Ovary (tissue), 3 donors: Measurements from ENCODE around the gene LYST.
"Not testable (repeated sequence)": the region's sequence is repeated elsewhere in the genome, so short reads cannot be mapped to it uniquely, and the experiment has no call there.

Experiments used
- POLR2A ChIP-seq: fragments of 450-650 bp; IDR thresholded peaks from one replicate; pipeline ENCODE4 v1.6.1; 2017; ENCODE audit warnings: antibody characterized with exemption, mild to moderate bottlenecking, moderate library complexity
- TF ChIP-seq, protein P1 (sequence below), 3 donors: fragments of 450-650 bp in 2 of 3; fragments of 200-600 bp in 1 of 3; IDR thresholded peaks; one replicate each; pipeline versions ENCODE4 v1.5.1 to v1.8.0; 2016 to 2022; ENCODE audit warnings: antibody characterized with exemption in 3 of 3, mild to moderate bottlenecking in 1 of 3
- donor health status: DM: no; HTN: no; CAD: no.

DNA sequence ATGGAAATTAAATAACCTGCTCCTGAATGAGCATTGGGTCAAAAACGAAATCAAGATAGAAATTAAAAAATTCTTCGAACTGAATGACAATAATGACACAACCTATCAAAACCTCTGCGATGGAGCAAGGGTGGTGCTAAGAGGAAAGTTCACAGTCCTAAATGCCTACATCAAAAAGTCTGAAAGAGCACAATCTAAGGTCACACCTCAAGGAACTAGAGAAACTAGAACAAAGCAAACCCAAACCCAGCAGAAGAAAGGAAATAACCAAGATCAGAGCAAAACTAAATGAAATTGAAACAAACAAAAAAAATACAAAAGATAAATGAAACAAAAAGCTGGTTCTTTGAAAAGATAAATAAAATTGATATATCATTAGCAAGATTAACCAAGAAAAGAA lies 18.5 kb downstream of the LYST start:
- TF ChIP-seq POLR2A = not testable (repeated sequence)
- TF ChIP-seq, protein P1, sequence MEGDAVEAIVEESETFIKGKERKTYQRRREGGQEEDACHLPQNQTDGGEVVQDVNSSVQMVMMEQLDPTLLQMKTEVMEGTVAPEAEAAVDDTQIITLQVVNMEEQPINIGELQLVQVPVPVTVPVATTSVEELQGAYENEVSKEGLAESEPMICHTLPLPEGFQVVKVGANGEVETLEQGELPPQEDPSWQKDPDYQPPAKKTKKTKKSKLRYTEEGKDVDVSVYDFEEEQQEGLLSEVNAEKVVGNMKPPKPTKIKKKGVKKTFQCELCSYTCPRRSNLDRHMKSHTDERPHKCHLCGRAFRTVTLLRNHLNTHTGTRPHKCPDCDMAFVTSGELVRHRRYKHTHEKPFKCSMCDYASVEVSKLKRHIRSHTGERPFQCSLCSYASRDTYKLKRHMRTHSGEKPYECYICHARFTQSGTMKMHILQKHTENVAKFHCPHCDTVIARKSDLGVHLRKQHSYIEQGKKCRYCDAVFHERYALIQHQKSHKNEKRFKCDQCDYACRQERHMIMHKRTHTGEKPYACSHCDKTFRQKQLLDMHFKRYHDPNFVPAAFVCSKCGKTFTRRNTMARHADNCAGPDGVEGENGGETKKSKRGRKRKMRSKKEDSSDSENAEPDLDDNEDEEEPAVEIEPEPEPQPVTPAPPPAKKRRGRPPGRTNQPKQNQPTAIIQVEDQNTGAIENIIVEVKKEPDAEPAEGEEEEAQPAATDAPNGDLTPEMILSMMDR (IDR thresholded peaks at IDR 0.05) = not testable (repeated sequence)
